Measurements from ENCODE around the gene MIPOL1. TPM values are rescaled to one million over a fixed set of nuclear protein-coding genes. Genes with fewer than 3 reads are reported as not detected.
A peak's percentile ranks its signal among the peaks of the same experiment; 100 is the strongest.

Gene MIPOL1
- total and polyA plus RNA-seq, 2 of the 13 experiments (the other 11 are each of a cell fraction or from before 2014, with no cell fraction given): 8.6 to 34.2 TPM

- TF ChIP-seq NFAT5 (CRISPR knock-in tag; IDR thresholded peaks at IDR 0.05): no peak
- TF ChIP-seq TAF1 (CRISPR knock-in tag; IDR thresholded peaks at IDR 0.05): peak; percentile 62; the same call in 1 of the 2 replicates
- peak; percentile 92 for TF ChIP-seq RBFOX2 (IDR thresholded peaks at IDR 0.05; ENCODE audit: low read depth, low read length)
- 0 out of 2 replicates have a peak, but pooled peaks have one; percentile 30 for TF ChIP-seq TFDP2 (CRISPR knock-in tag; IDR thresholded peaks at IDR 0.05)
- 0 out of 2 replicates have a peak, but pooled peaks have one; percentile 40 for TF ChIP-seq DNMT1 (CRISPR knock-in tag; IDR thresholded peaks at IDR 0.05)
- TF ChIP-seq HNRNPL (IDR thresholded peaks at IDR 0.05; ENCODE audit: low read depth, low read length): peak; percentile 65; the same call in 1 of the 2 replicates
- TF ChIP-seq ZBTB3 (CRISPR knock-in tag; IDR thresholded peaks at IDR 0.05; ENCODE audit: borderline replicate concordance, low read depth): no peak
- peak; percentile 71; the same call in 1 of the 2 replicates for TF ChIP-seq ARHGAP35 (CRISPR knock-in tag; IDR thresholded peaks at IDR 0.05; ENCODE audit: borderline replicate concordance)
- peak; percentile 48 for TF ChIP-seq RAD21 (CRISPR knock-in tag; IDR thresholded peaks at IDR 0.05)
- peak; percentile 30; the same call in 1 of the 2 replicates for TF ChIP-seq ARID5B (CRISPR knock-in tag; IDR thresholded peaks at IDR 0.05)
- TF ChIP-seq POLR2AphosphoS5 (IDR thresholded peaks at IDR 0.05; ENCODE audit: low read depth, low read length): peak; percentile 50; the same call in 1 of the 2 replicates
- no peak for TF ChIP-seq ZBTB37 (CRISPR knock-in tag; IDR thresholded peaks at IDR 0.05)
- 0 out of 2 replicates have a peak, but pooled peaks have one; percentile 21 for TF ChIP-seq ZKSCAN5 (CRISPR knock-in tag; IDR thresholded peaks at IDR 0.05)
These were observed 385.8 kb downstream of the MIPOL1 start (continued) for GRCh38 chr14:37583358-37584210.
